Mesendoderm (in vitro differentiated cells): ENCODE results near the gene TMPRSS15.
A peak's percentile ranks its signal among the peaks of the same experiment; 100 is the strongest.

Source experiments
- DNase-seq: peaks from one replicate; pipeline ENCODE4 v3.0.0; 2013
- H2AK5ac ChIP-seq: 2 replicates; pipeline ENCODE4 v1.6.1; 2013; ENCODE audit warnings: low read length, inconsistent platforms
- H2BK120ac ChIP-seq: 2 replicates; pipeline ENCODE4 v1.6.1; 2013; ENCODE audit warnings: low read depth, mild to moderate bottlenecking, low read length, moderate library complexity, mixed read lengths
- H2BK15ac ChIP-seq: replicated peaks from 2 replicates; pipeline ENCODE4 v1.6.1; 2013; ENCODE audit warnings: low read depth, mild to moderate bottlenecking, moderate library complexity
- H2BK5ac ChIP-seq: 2 replicates; pipeline ENCODE4 v1.6.1; 2013; ENCODE audit warnings: low read length, inconsistent platforms
- H3K18ac ChIP-seq: 2 replicates; pipeline ENCODE4 v1.6.1; 2013; ENCODE audit warnings: mild to moderate bottlenecking, low read length, mixed read lengths
- H3K23ac ChIP-seq: one replicate; pipeline ENCODE4 v1.6.1; 2013; ENCODE audit warnings: low read length
- H3K27ac ChIP-seq: 2 replicates; pipeline ENCODE4 v1.5.1; 2013; ENCODE audit warnings: low read depth, mild to moderate bottlenecking, inconsistent platforms, low read length, moderate library complexity
- H3K27me3 ChIP-seq: 2 replicates; pipeline ENCODE4 v1.6.1; 2013; ENCODE audit warnings: low read length, control low read depth, mild to moderate bottlenecking, inconsistent platforms; ENCODE audit not compliant: insufficient read depth, poor library complexity
- H3K36me3 ChIP-seq: 2 replicates; pipeline ENCODE4 v1.6.1; 2013; ENCODE audit warnings: low read length, inconsistent platforms; ENCODE audit not compliant: control insufficient read depth, insufficient read depth
- H3K4ac ChIP-seq: one replicate; pipeline ENCODE4 v1.6.1; 2013; ENCODE audit warnings: low read depth, mild to moderate bottlenecking, low read length, moderate library complexity
- H3K4me1 ChIP-seq: 2 replicates; pipeline ENCODE4 v1.6.1; 2013; ENCODE audit warnings: low read depth, low read length, inconsistent platforms; ENCODE audit not compliant: control insufficient read depth
- H3K4me2 ChIP-seq: 2 replicates; pipeline ENCODE4 v1.6.1; 2013; ENCODE audit warnings: low read length
- H3K4me3 ChIP-seq: 2 replicates; pipeline ENCODE4 v1.5.1; 2013; ENCODE audit warnings: mild to moderate bottlenecking, low read length
- H3K56ac ChIP-seq: one replicate; pipeline ENCODE4 v1.6.1; 2013; ENCODE audit warnings: low read length
- H3K79me1 ChIP-seq: 2 replicates; pipeline ENCODE4 v1.6.1; 2013; ENCODE audit warnings: low read length, inconsistent platforms
- H3K79me2 ChIP-seq: 2 replicates; pipeline ENCODE4 v1.6.1; 2013; ENCODE audit warnings: mild to moderate bottlenecking, low read length; ENCODE audit not compliant: control insufficient read depth, insufficient read depth
- H3K9ac ChIP-seq: 2 replicates; pipeline ENCODE4 v1.6.1; 2013; ENCODE audit warnings: low read length, inconsistent platforms
- H4K5ac ChIP-seq: one replicate; pipeline ENCODE4 v1.6.1; 2013; ENCODE audit warnings: low read length
- H4K8ac ChIP-seq: one replicate; pipeline ENCODE4 v1.6.1; 2013; ENCODE audit warnings: low read depth, mild to moderate bottlenecking, control low read depth, low read length, moderate library complexity
- WGBS: extraction: QIAGEN DNeasy Blood & Tissue Kit; methylation state at CpG from one replicate; pipeline ENCODE4 v1.1.7; 2013; ENCODE audit warnings: low lambda C conversion rate, missing lambda C conversion rate; ENCODE audit not compliant: insufficient coverage; ENCODE audit errors: extremely low coverage; 5-methylcytosine and 5-hydroxymethylcytosine counted together

TMPRSS15 gene

GRCh38 chr21:18252256-18252655 lies 151.3 kb downstream of the TMPRSS15 start:
- Histone ChIP-seq H3K4me2 (no peak overlapping the region), H3K36me3 (no peaks in the 10 kb centered on the region), H3K4me1 (no peaks in the 10 kb centered on the region), H3K56ac (no peak overlapping the region), H3K27ac (no peak overlapping the region), H3K27me3 (no peaks in the 10 kb centered on the region), H2BK15ac (no peak overlapping the region), H3K4ac (no peak overlapping the region), H3K79me2 (no peaks in the 10 kb centered on the region), H3K18ac (no peak overlapping the region), H3K23ac (no peak overlapping the region), H2BK5ac (no peak overlapping the region), H2BK120ac (no peak overlapping the region), H4K5ac (no peak overlapping the region), H2AK5ac (no peak overlapping the region), H3K9ac (no peak overlapping the region), H4K8ac (no peak overlapping the region), H3K79me1 (no peaks in the 10 kb centered on the region), H3K4me3 (no peak overlapping the region)
- no CpG with 5 or more reads among the region's 4 CpGs for WGBS
- no peak for DNase-seq

GRCh38 chr21:18251065-18251464 lies 152.5 kb downstream of the TMPRSS15 start:
- Histone ChIP-seq H4K8ac (no peak overlapping the region), H2BK5ac (no peak overlapping the region), H3K9ac (no peak overlapping the region), H3K18ac (no peak overlapping the region), H3K4ac (no peak overlapping the region), H2AK5ac (no peak overlapping the region), H3K4me1 (no peaks in the 10 kb centered on the region), H3K56ac (no peak overlapping the region), H4K5ac (no peak overlapping the region), H3K27me3 (no peaks in the 10 kb centered on the region), H3K79me2 (no peaks in the 10 kb centered on the region), H3K4me3 (no peak overlapping the region), H3K4me2 (no peak overlapping the region), H3K23ac (no peak overlapping the region), H2BK15ac (no peak overlapping the region), H3K27ac (no peak overlapping the region), H2BK120ac (no peak overlapping the region), H3K79me1 (no peaks in the 10 kb centered on the region), H3K36me3 (no peaks in the 10 kb centered on the region)
- DNase-seq = no peak

DNA sequence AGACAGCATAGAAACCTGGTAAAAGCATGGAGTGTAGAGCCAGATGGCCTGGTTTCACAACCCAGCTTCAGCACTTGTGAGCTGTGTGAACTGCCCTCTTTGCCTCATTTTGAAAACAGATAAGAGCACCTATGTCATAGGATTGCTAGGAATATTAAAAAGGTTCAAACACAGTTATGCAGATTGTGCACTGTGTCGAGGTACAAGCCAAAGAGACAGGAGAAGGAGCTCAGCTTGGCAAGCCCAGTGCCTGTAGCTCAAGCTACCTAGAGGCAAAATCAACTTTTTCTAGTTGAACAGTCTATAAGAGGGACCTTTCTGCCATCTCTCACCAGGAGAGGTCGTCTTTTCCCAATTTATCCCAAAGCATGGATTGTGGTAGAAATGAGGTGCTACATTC lies 153.9 kb downstream of the TMPRSS15 start:
- Histone ChIP-seq H2BK120ac (no peak overlapping the region), H4K8ac (no peak overlapping the region), H3K36me3 (no peaks in the 10 kb centered on the region), H3K4me3 (no peak overlapping the region), H3K27me3 (peaks cover 14% of the 10 kb centered on the region), H3K27ac (no peak overlapping the region), H3K4ac (no peak overlapping the region), H3K4me2 (no peak overlapping the region), H3K79me2 (no peaks in the 10 kb centered on the region), H3K18ac (no peak overlapping the region), H2BK15ac (no peak overlapping the region), H2AK5ac (no peak overlapping the region), H3K56ac (no peak overlapping the region), H3K23ac (no peak overlapping the region), H3K9ac (no peak overlapping the region), H4K5ac (no peak overlapping the region), H3K79me1 (no peaks in the 10 kb centered on the region), H3K4me1 (no peaks in the 10 kb centered on the region), H2BK5ac (no peak overlapping the region)
- WGBS = no CpG with 5 or more reads among the region's 2 CpGs
- peak; percentile 39 for DNase-seq

DNA sequence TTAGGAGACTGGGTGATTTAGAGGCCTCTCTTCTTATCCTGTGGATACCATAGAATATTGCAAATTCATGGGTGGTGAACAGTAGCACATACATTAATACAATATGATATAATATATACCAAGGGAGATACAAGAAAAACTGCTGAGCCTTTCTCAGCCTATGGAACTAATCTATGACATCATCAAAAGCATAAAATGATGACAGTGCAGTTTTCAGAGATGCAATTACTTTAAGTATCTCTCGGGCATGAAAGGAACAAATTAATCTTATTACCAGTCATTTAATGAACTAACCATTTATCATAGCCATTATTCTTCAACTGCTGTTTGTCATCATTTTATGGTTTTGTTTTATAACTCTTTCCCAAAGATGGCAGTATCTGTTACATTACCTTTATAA lies 155.4 kb downstream of the TMPRSS15 start:
- Histone ChIP-seq H3K27me3 (peaks cover 20% of the 10 kb centered on the region), H2BK15ac (no peak overlapping the region)
- WGBS = no CpG with 5 or more reads among the region's 1 CpG

GRCh38 chr21:18245464-18245967 lies 158.1 kb downstream of the TMPRSS15 start:
- peak; percentile 7 for DNase-seq
- H3K27ac ChIP-seq = no peak overlapping the region

More for the DNA sequence above, 155.4 kb downstream of the TMPRSS15 start:
- Histone ChIP-seq H3K23ac (no peak overlapping the region), H3K9ac (no peak overlapping the region), H3K56ac (no peak overlapping the region), H3K4me1 (no peaks in the 10 kb centered on the region), H2BK120ac (no peak overlapping the region), H4K5ac (no peak overlapping the region), H3K4me2 (no peak overlapping the region), H3K79me2 (no peaks in the 10 kb centered on the region), H2AK5ac (no peak overlapping the region), H3K79me1 (no peaks in the 10 kb centered on the region), H3K4me3 (no peak overlapping the region), H3K4ac (no peak overlapping the region), H4K8ac (no peak overlapping the region), H3K36me3 (no peaks in the 10 kb centered on the region), H3K18ac (no peak overlapping the region), H2BK5ac (no peak overlapping the region), H3K27ac (no peak overlapping the region)
- DNase-seq = no peak

DNA sequence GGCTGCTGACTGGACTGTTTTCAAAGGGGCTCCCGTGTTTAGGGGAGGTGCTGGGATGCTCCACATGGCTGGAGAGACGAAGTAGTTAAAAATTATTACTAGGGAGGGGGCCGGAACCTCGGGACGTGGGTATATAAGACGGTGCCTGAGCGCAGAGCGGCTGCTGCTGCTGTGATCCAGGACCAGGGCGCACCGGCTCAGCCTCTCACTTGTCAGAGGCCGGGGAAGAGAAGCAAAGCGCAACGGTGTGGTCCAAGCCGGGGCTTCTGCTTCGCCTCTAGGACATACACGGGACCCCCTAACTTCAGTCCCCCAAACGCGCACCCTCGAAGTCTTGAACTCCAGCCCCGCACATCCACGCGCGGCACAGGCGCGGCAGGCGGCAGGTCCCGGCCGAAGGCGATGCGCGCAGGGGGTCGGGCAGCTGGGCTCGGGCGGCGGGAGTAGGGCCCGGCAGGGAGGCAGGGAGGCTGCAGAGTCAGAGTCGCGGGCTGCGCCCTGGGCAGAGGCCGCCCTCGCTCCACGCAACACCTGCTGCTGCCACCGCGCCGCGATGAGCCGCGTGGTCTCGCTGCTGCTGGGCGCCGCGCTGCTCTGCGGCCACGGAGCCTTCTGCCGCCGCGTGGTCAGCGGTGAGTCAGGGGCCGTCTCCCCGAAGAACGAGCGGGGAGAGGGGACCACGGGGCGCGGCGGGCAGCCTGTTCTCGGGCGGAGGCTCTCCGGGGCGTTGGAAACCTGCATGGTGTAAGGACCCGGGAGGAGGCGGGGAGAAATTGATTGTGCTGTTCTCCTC lies 158.7 kb downstream of the TMPRSS15 start, which contains the start of gene CHODL:
CHODL (plus strand) TSS at position 163 of the 793 bp plus-strand sequence; CDS start at position 554, 391 bp downstream.
- H4K8ac ChIP-seq = no peak within 1 kb of the TSS
- H2BK15ac ChIP-seq = no peak within 1 kb of the TSS
- no peak within 1 kb of the TSS for H3K18ac ChIP-seq
- no peak within 1 kb of the TSS for H3K4ac ChIP-seq
- H2BK120ac ChIP-seq = no peak within 1 kb of the TSS
- H3K4me3 ChIP-seq = no peak within 1 kb of the TSS
- peak within 1 kb of the TSS; percentile 42 for H3K4me2 ChIP-seq
- no peak within 1 kb of the TSS for H4K5ac ChIP-seq
- no peak within 1 kb of the TSS for H3K9ac ChIP-seq
- no peak within 1 kb of the TSS for H2AK5ac ChIP-seq
- WGBS = no CpG with 5 or more reads among the region's 72 CpGs
- H3K79me1 ChIP-seq = no peaks in the 10 kb centered on the region
- no peaks in the 10 kb centered on the region for H3K79me2 ChIP-seq
- H3K27me3 ChIP-seq = peaks cover 22% of the 10 kb centered on the region
- no peaks in the 10 kb centered on the region for H3K4me1 ChIP-seq
- no peak within 1 kb of the TSS for H3K56ac ChIP-seq
- no peaks in the 10 kb centered on the region for H3K36me3 ChIP-seq
- H2BK5ac ChIP-seq = no peak within 1 kb of the TSS
- H3K27ac ChIP-seq = no peak within 1 kb of the TSS
- DNase-seq = peak; percentile 8
- no peak within 1 kb of the TSS for H3K23ac ChIP-seq

More at GRCh38 chr21:18245464-18245967, 158.1 kb downstream of the TMPRSS15 start:
- no peaks in the 10 kb centered on the region for H3K4me1 ChIP-seq
- no peak overlapping the region for H3K23ac ChIP-seq
- H3K4ac ChIP-seq = no peak overlapping the region
- no peak overlapping the region for H3K18ac ChIP-seq
- peaks cover 22% of the 10 kb centered on the region for H3K27me3 ChIP-seq
- peak overlapping the region; percentile 42 for H3K4me2 ChIP-seq
- no peak overlapping the region for H2BK120ac ChIP-seq
- no peak overlapping the region for H3K4me3 ChIP-seq
- H2BK5ac ChIP-seq = no peak overlapping the region
- no peaks in the 10 kb centered on the region for H3K36me3 ChIP-seq
- H2BK15ac ChIP-seq = no peak overlapping the region
- H2AK5ac ChIP-seq = no peak overlapping the region
- H3K56ac ChIP-seq = no peak overlapping the region
- no peaks in the 10 kb centered on the region for H3K79me1 ChIP-seq
- no peak overlapping the region for H4K5ac ChIP-seq
- H4K8ac ChIP-seq = no peak overlapping the region
- no peak overlapping the region for H3K9ac ChIP-seq
- H3K79me2 ChIP-seq = no peaks in the 10 kb centered on the region
- WGBS = no CpG with 5 or more reads among the region's 22 CpGs
